ENCODE results near the gene BTBD7.
A peak's percentile ranks its signal among the peaks of the same experiment; 100 is the strongest.

BTBD7 gene

DNA sequence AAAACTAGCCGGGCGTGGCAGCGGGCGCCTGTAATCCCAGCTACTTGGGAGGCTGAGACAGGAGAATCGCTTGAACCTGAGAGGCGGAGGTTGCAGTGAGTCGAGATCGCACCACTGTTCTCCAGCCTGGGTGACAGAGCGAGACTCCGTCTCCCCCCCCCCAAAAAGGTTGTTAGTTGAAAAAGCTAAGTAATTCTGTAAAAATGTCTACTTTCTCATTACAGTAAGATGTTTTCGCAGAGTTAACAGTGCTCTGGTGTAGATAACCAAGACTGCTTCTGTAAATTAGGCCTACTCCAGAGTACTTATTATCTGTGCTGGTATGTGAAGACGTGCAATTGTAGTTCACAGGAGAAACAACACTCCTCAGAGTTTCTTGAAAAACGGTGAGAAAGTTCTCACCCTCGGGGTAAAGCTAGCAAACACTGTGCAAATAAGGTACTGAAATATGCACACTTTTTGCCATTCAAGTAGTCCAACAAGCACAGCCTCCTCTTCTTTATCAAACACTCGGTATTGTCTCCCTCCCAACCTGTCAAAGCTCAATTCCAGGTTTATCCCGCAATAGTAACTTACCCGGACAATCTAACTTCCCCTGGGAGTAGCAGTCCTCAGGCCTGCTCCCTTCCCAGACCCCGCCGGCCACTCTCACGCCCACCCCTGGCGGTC lies 974 bp downstream of the BTBD7 start:
- Mint-ChIP-seq H3K36me3 (ENCODE audit: low read depth) (peaks cover 36% of the 10 kb centered on the region), H3K9me3 (peaks cover 17% of the 10 kb centered on the region), H3K4me3 (peak overlapping the region; percentile 95), H3K27ac (peak overlapping the region; percentile 96), H3K4me1 (peaks cover 46% of the 10 kb centered on the region), H3K27me3 (ENCODE audit: low read depth, poor library complexity) (no peaks in the 10 kb centered on the region)
- DNase-seq, result no peak
- TF ChIP-seq, protein P1, sequence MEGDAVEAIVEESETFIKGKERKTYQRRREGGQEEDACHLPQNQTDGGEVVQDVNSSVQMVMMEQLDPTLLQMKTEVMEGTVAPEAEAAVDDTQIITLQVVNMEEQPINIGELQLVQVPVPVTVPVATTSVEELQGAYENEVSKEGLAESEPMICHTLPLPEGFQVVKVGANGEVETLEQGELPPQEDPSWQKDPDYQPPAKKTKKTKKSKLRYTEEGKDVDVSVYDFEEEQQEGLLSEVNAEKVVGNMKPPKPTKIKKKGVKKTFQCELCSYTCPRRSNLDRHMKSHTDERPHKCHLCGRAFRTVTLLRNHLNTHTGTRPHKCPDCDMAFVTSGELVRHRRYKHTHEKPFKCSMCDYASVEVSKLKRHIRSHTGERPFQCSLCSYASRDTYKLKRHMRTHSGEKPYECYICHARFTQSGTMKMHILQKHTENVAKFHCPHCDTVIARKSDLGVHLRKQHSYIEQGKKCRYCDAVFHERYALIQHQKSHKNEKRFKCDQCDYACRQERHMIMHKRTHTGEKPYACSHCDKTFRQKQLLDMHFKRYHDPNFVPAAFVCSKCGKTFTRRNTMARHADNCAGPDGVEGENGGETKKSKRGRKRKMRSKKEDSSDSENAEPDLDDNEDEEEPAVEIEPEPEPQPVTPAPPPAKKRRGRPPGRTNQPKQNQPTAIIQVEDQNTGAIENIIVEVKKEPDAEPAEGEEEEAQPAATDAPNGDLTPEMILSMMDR (IDR thresholded peaks at IDR 0.05), result no peak

DNA sequence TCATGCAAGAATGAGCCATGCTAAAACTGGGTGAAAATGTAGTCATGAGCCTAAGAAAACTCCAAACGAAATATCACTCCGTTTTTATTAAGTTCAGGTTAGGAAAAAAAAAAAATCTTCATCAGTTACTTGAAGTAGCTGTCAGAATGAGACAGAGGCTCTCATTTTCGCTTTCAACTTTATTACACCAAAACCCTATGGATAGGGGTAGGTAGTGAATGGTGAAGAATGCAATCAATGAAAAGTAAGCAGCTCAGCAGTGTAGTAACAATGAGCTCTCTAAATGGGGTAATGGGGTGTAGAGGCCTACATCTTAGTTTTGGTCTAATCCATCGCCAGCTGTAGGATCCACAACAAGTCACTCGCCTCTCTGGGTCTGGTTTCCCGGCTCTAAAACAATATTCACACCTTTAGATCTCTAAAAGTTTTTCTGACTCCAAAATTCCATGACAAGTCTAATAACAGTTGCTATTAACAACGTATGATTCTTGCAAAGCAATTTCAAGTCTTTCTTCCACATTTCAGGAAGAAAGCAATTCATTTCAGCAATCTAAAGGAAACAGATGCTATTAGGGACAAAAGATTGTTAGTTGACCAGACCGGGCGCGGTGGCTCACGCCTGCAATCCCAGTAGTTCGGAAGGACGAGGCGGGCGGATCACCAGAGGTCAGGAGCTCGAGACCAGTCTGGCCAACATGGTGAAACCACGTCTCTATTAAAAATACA lies 1.7 kb downstream of the BTBD7 start:
- peak overlapping the region; percentile 18 for H3K27ac Mint-ChIP-seq
- H3K27me3 Mint-ChIP-seq (ENCODE audit: low read depth, poor library complexity), result no peaks in the 10 kb centered on the region
- H3K9me3 Mint-ChIP-seq, result peaks cover 14% of the 10 kb centered on the region
- no peak for DNase-seq
- TF ChIP-seq, protein P1 (IDR thresholded peaks at IDR 0.05), result no peak
- H3K36me3 Mint-ChIP-seq (ENCODE audit: low read depth), result peaks cover 32% of the 10 kb centered on the region
- H3K4me1 Mint-ChIP-seq, result peaks cover 46% of the 10 kb centered on the region
- peak overlapping the region; percentile 95 for H3K4me3 Mint-ChIP-seq

DNA sequence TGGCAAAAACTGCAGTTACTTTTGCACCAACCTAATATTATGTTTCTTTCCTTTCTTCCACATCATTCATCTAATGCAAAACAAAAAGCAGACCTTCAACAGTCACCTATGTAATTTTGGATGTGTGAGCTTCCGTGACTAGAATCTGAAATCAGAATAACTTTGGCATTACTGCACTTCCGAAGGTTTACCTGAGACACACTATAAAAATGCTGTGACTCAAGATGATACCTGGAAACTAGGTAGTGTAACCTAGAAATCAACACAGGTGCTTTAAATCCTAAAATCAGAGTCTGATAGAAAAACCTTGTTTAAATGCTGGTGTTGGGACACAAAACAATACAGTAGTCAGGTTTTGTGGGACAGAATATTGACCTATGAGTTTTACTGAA lies 2.2 kb downstream of the BTBD7 start:
- TF ChIP-seq, protein P1 (IDR thresholded peaks at IDR 0.05), result no peak
- Mint-ChIP-seq H3K4me1 (peaks cover 46% of the 10 kb centered on the region), H3K4me3 (peak overlapping the region; percentile 95), H3K27ac (no peak overlapping the region), H3K36me3 (ENCODE audit: low read depth) (peaks cover 26% of the 10 kb centered on the region), H3K27me3 (ENCODE audit: low read depth, poor library complexity) (no peaks in the 10 kb centered on the region), H3K9me3 (peaks cover 10% of the 10 kb centered on the region)
- DNase-seq, result no peak

DNA sequence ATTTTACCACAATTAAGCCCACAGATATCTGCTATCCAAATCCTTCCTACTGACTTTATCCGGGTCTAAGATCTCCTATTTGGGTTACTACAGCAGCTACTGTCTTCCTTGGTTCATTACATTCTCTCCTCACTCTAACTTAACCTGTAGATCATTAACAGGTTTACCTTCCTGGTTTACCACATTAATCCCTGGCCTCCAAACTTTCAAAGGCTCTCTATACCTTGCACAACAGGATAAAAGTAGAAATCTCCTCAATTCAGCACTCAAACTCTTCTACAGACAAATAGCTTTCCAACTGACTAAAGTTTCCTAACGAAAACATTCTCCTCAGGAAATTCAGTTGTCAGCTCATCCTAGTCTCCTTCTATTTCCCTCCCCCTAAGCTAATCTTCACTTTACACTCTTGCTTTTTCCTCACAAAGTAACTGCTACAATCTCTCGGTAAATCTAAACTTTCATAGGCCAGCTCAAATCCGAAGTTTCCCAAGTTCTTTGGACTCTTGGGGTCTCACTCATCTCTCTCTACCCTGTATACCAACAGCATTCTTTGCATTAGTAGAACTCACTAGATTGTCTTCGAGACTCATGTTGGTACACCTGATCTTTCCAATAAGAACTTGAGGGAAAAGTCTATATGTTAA lies 2.7 kb downstream of the BTBD7 start:
- Mint-ChIP-seq H3K4me3 (peak overlapping the region; percentile 30), H3K27ac (peak overlapping the region; percentile 6), H3K4me1 (peaks cover 43% of the 10 kb centered on the region), H3K36me3 (ENCODE audit: low read depth) (peaks cover 21% of the 10 kb centered on the region), H3K9me3 (peaks cover 5% of the 10 kb centered on the region), H3K27me3 (ENCODE audit: low read depth, poor library complexity) (no peaks in the 10 kb centered on the region)
- DNase-seq, result no peak
- TF ChIP-seq, protein P1 (IDR thresholded peaks at IDR 0.05), result no peak

DNA sequence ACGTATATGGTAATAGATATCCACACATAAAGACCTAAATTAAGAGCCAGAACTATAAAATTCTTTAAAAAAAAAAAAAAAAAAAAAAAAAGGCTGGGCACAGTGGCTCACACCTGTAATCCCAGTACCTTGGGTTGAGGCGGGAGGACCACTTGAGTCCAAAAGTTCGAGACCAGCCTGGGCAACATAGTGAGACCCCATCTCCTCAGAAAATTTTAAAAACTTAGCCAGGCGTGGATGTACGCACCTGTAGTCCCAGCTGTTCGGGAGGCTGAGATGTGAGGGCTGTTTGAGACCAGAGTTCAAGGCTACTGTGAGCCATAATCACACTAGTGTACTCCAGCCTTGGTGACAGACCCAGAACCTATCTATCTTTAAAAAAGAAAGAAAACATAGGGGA lies 4.3 kb downstream of the BTBD7 start:
- Mint-ChIP-seq H3K4me1 (peaks cover 36% of the 10 kb centered on the region), H3K27ac (no peak overlapping the region), H3K27me3 (ENCODE audit: low read depth, poor library complexity) (no peaks in the 10 kb centered on the region), H3K9me3 (peaks cover 4% of the 10 kb centered on the region), H3K36me3 (ENCODE audit: low read depth) (peaks cover 24% of the 10 kb centered on the region), H3K4me3 (no peak overlapping the region)
- TF ChIP-seq, protein P1 (IDR thresholded peaks at IDR 0.05), result no peak
- DNase-seq, result no peak

Data from nephron progenitor cell (in vitro differentiated cells).